Omental fat pad (tissue), 4 donors: ENCODE data around the gene NEMP1. TPM values are rescaled to one million over a fixed set of nuclear protein-coding genes. Genes with fewer than 3 reads are reported as not detected.
A peak's percentile ranks its signal among the peaks of the same experiment; 100 is the strongest.

Experiments used
- ATAC-seq: fragments of 150-250 bp; one replicate; pipeline ENCODE4 v1.9.1; 2016; ENCODE audit warnings: mild to moderate bottlenecking, moderate library complexity; ENCODE audit not compliant: low FRiP score
- DNase-seq: peaks from one replicate; pipeline ENCODE4 v3.0.0-alpha.2; 2019; ENCODE audit warnings: low spot score
- total RNA-seq, 4 donors: library from RNA; depleted of rRNA; stranded (reverse); fragments of >200 nt; gene quantifications; one replicate each; pipeline ENCODE4 v1.1.0, GENCODE V29; 2016
- TF ChIP-seq, protein P1 (sequence below), 3 donors: fragments of 450-650 bp; IDR thresholded peaks; one replicate each; pipeline ENCODE4 v1.5.1; 2016 to 2017; ENCODE audit warnings: antibody characterized with exemption in 3 of 3, mild to moderate bottlenecking in 3 of 3, moderate library complexity in 2 of 3

Gene NEMP1
- total RNA-seq, 4 donors from 2014 or later: 4.6 to 9.8 (median 5.9) TPM

DNA sequence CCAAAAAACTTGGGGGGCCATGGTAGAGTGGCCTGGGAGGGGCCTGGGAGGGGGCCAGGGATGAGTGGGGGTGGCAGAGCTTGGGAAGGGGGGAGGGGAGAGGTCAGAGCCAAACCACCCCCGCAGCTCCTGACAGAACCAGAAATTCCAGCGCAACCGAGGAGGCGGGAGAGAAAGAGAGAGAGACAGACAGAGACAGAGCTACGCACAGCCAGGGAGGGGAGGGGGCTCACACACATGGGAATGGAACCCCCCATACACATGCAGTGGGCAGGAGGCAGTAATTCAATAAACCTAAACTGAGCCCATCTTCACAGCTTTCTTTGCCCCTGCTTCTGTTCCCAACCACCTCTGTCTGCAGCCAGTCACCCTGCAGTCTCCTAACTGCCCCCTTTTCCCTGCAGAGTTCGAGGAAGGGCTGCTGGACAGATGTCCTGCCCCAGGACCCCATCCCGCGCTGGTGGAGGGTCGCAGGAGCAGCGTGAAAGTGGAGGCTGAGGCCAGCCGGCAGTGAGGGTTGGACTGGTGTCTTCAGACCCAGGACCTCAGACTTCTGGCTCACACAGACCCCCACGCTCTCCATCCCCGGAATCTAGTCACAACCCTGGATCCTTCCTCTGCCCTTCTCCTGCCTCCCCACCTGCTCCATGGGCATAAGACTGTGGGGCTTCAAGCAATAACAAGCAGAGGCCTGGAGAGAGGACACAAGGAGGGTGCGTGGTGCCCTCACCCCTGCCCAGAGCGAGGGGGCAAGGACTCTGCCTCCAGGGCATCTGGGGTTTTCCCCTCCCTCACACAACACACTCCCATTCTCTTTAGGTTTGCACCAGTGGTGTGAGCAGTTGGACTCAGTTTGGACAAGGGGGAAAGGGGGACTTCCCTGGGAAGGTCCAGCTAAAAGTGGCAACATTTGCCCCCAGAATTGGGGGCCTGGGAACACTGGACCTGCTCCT lies 15.9 kb upstream of the NEMP1 start:
- TF ChIP-seq, protein P1, sequence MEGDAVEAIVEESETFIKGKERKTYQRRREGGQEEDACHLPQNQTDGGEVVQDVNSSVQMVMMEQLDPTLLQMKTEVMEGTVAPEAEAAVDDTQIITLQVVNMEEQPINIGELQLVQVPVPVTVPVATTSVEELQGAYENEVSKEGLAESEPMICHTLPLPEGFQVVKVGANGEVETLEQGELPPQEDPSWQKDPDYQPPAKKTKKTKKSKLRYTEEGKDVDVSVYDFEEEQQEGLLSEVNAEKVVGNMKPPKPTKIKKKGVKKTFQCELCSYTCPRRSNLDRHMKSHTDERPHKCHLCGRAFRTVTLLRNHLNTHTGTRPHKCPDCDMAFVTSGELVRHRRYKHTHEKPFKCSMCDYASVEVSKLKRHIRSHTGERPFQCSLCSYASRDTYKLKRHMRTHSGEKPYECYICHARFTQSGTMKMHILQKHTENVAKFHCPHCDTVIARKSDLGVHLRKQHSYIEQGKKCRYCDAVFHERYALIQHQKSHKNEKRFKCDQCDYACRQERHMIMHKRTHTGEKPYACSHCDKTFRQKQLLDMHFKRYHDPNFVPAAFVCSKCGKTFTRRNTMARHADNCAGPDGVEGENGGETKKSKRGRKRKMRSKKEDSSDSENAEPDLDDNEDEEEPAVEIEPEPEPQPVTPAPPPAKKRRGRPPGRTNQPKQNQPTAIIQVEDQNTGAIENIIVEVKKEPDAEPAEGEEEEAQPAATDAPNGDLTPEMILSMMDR (IDR thresholded peaks at IDR 0.05): no peak
- DNase-seq (no peak), ATAC-seq (no peak)

DNA sequence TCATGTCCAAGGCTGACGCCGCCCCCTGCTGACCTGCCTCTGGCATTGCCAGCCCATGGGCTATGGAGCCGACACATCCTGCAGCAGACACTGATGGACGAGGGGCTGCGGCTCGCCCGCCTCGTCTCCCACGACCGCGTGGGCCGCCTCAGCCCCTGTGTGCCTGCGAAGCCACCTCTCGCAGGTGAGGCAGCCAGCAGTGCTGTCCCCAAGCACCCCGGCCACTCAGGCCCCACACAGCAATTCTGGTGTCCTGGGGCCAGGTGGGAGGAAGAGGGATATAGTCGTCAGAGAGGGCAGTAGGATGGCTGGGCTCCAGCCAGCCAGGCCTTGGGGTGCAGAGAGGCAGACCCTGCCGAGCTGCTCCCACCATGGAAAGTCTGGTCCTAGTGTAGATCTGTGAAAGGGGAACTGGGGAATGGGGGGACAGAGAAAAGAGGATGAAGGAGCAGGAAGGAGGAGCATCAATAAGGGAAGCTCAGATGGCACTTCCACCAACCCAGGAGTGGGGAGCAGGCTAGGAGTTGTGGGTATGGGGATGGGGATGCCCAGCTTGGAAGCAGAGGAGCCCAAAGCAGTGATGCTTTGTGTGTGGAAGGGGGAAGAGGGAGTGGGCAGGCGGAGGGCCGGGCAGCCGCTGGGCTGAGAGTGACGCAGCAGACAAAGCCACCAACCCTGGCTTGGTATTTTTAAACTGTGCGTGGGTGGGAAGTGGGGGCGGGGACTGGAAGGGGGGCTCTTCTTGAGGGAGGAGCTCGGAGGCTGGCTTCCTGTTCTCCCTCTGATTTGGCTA lies 15.0 kb upstream of the NEMP1 start:
- DNase-seq (no peak), ATAC-seq (peak; percentile 71)
- TF ChIP-seq, protein P1 (IDR thresholded peaks at IDR 0.05): no peak

DNA sequence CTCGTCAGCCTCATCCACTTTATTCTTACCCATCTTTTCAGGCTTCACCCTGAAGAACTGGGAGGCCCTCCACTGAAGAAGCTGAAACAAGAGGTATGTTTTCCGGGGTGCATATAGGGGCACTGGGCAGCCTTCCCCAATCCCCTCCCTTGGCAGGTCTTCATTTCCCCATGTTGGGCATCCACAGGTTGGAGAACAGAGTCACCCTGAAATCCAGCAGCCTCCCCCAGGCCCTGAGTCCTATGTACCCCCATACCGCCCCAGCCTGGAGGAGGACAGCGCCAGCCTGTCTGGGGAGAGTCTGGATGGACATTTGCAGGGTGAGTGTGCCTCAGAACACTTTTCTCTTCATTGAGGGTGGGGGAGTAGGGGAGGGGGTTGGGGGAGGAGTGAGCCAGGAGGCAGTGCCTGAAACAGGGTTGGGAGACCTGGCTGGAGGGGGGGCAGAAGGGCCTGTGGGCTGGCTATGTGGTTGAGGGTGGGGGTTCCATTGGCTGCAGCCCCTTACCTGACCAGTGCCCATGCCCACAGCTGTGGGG lies 14.4 kb upstream of the NEMP1 start:
- ATAC-seq (no peak), DNase-seq (no peak)
- TF ChIP-seq, protein P1 (IDR thresholded peaks at IDR 0.05): no peak

DNA sequence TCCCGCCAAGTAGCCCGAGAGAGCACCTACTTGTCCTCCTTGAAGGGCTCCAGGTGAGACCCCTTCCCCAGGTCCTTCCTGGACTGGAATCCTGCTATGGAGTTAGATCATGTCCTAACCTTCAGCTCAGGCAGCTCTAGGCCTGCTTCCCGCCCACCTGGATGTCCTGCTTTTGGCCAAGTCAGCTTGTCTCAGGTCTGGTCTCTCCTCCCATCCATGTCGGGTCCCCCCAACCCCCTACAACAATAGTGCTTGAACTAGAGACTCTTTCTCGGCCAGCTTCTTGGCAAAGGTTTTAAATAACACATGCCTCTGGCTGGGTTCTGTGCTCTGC lies 13.9 kb upstream of the NEMP1 start:
- no peak for ATAC-seq
- DNase-seq: no peak
- TF ChIP-seq, protein P1 (IDR thresholded peaks at IDR 0.05): no peak

DNA sequence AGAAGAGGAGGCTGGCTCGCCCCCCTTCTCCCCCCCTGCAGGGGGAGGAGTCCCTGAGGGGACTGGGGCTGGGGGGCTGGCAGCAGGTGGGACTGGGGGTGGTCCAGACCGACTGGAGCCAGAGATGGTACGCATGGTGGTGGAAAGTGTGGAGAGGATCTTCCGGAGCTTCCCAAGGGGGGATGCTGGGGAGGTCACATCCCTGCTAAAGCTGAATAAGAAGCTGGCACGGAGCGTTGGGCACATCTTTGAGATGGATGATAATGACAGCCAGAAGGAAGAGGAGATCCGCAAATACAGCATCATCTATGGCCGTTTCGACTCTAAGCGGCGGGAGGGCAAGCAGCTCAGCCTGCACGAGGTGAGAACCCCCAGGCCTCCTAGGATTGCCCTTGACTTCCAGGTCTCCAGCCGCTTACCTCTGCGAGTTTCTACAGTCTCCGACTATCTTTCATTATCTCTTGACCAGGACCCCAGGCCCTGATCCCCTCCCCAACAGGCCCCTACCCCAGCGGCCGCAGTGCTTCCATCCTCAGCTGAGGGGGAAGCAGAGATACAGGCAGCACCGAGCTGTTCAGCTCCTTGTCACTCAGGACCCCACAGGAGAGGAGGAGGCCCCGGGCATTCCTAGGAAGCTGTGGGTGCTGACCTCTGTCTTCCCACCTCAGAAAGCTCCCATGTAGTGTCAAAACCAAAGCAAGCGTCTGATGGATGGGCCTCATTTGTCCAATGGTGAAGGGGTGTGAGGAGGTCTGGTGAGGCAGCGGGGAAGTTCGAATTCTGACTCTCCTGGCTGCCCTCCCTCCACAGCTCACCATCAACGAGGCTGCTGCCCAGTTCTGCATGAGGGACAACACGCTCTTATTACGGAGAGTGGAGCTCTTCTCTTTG lies 13.3 kb upstream of the NEMP1 start:
- DNase-seq (no peak), ATAC-seq (no peak)
- TF ChIP-seq, protein P1 (IDR thresholded peaks at IDR 0.05): no peak

DNA sequence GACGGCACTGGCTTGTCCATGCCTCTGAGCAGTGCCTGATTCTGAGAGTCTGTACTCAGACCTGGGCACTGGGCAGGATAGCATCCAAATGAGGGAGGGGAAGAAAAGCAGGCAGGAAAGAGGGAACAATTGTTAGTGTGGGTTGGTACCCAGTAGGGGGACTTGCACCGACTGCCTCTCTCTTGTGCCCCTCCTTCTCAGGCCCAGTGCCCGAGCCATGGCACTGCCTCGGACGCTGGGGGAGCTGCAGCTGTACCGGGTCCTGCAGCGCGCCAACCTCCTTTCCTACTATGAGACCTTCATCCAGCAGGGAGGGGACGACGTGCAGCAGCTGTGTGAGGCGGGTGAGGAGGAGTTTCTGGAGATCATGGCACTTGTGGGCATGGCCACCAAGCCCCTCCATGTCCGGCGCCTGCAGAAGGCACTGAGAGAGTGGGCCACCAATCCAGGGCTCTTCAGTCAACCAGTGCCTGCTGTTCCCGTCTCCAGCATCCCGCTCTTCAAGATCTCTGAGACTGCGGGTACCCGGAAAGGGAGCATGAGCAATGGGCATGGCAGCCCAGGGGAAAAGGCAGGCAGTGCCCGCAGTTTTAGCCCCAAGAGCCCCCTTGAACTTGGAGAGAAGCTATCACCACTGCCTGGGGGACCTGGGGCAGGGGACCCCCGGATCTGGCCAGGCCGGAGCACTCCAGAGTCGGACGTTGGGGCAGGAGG lies 12.5 kb upstream of the NEMP1 start:
- no peak for DNase-seq
- no peak for ATAC-seq
- TF ChIP-seq, protein P1 (IDR thresholded peaks at IDR 0.05): no peak
